Subcutaneous adipose tissue (tissue), 4 donors: ENCODE data around the gene DNAAF6. TPM values are rescaled to one million over a fixed set of nuclear protein-coding genes. Genes with fewer than 3 reads are reported as not detected.

ENCODE experiments used
- small RNA-seq: library from RNA; depleted of rRNA; stranded (forward); fragments of <200 nt; gene quantifications from one replicate; pipeline ENCODE3, GENCODE V24; 2016
- total RNA-seq, 4 donors: library from RNA; depleted of rRNA; stranded (reverse); fragments of >200 nt; gene quantifications; one replicate each; pipeline ENCODE4 v1.1.0, GENCODE V29; 2016
- TF ChIP-seq, protein P1 (sequence below): fragments of 450-650 bp; IDR thresholded peaks from one replicate; pipeline ENCODE4 v1.5.1; 2016; ENCODE audit warnings: low read depth, mild to moderate bottlenecking, control low read depth, antibody characterized with exemption, moderate library complexity

Gene DNAAF6
- total RNA-seq, 4 donors from 2014 or later: not detected

DNA sequence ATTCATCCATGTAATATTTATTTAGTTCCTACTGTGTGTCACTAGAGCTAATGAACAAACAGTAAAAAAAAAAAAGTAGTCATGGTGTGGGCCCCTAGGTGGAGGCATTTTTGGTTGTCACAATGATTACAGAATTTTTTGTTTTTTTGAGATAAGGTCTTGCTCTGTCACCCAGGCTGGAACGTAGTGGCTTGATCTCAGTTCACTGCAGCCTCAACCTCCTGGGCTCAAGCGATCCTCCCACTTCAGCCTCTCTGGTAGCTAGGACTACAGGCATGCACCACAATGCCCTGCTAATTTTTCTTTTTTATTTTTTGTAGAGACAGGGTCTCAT, 22.0 kb downstream of the DNAAF6 start:
- TF ChIP-seq, protein P1, sequence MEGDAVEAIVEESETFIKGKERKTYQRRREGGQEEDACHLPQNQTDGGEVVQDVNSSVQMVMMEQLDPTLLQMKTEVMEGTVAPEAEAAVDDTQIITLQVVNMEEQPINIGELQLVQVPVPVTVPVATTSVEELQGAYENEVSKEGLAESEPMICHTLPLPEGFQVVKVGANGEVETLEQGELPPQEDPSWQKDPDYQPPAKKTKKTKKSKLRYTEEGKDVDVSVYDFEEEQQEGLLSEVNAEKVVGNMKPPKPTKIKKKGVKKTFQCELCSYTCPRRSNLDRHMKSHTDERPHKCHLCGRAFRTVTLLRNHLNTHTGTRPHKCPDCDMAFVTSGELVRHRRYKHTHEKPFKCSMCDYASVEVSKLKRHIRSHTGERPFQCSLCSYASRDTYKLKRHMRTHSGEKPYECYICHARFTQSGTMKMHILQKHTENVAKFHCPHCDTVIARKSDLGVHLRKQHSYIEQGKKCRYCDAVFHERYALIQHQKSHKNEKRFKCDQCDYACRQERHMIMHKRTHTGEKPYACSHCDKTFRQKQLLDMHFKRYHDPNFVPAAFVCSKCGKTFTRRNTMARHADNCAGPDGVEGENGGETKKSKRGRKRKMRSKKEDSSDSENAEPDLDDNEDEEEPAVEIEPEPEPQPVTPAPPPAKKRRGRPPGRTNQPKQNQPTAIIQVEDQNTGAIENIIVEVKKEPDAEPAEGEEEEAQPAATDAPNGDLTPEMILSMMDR: no peak

GRCh38 chrX:107272431-107272921, 66.1 kb downstream of the DNAAF6 start:
- TF ChIP-seq, protein P1: no peak

DNA sequence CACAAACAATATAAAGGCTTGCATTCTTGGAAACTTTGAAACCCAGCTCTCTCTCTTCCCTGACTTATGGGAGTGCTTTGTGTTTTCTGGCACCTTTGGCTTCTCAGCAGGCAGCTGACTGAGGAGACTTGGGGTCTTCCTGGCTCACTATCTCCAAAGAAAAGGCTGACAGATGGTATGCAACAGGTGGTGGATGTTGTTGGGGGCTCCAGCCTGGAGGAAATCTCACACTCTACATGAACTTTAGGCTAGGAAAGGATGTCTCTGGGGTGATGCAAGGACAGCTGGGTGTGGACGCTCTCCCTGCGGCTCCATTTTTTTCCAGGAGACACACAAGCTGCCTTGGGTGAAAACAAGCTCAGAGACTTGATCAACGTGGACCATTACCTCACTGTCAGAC, 67.4 kb downstream of the DNAAF6 start:
- TF ChIP-seq, protein P1: no peak

DNA sequence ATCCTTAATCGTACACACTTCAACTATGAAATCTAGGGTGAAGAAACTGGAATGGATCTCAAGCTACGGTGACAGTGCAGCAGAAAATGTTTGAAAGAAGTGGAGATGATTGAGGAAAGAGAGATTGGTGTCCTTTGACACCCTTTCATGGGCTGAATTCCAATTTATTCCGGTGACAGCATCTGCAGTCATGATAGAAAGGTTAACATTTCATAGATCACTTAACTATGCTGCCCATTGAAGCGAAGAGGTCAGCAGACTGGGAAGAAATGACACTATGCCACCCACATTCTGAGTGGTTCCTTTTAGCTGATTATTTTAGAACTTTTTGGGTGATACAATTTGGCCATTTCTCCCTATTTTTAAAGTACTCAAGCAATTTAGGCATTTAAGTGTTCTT, 82.3 kb downstream of the DNAAF6 start:
- TF ChIP-seq, protein P1: no peak

DNA sequence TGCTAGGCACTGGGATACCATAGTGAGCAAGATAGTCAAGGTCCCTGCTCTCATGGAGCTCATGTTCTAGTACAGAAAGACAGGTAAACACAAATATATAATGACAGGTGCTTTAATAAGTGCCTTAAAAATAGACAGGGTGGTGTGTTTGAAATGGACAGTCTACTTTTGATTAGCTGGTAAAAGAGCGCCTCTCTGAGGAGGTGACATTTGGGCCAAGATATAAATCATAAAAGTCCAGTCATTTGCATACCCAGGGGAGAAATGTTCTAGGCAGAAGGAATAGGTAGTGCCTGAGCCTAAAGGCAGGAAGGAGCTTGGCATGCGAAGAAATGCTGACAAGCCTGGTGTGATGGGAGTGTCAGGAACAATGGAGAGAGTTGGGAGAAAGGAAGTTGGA, 83.6 kb downstream of the DNAAF6 start:
- TF ChIP-seq, protein P1: no peak

DNA sequence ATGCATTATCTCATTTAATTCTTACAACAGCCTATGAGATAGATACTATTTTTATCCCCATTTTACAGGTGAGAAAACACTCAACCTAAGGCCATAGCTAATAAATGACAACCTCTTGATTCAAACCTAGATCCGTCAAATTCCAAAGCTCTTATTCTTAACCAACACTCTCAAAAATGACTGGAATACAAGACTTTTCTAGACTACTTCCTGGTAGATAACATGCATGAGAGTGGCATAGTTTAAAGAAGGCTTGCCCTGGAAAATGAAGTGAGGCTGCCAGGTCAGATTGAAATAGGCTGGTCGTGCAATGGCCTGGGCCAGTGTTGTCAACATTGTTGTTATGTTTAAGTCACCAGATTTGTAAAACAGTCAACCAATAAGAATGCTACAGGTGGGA, 86.6 kb downstream of the DNAAF6 start:
- TF ChIP-seq, protein P1: no peak

Small RNA genes within 50 kb of the gene (small RNA-seq; reads per million reads assigned to genes)
- 0.49 reads per million for gene RF00019

Other genes starting within 250 kb of the DNAAF6 start
- gene MORC4, start 206.4 kb upstream of the DNAAF6 start, total RNA-seq: 10 to 100 TPM; 16.3 to 18.5 (median 16.7) TPM
- gene RBM41, start 87.8 kb upstream of the DNAAF6 start, total RNA-seq: 10 to 100 TPM; 16.0 to 22.0 (median 19.1) TPM
- not detected for gene NUP62CL, start 178 bp upstream of the DNAAF6 start, total RNA-seq
- gene FRMPD3, start 243.0 kb downstream of the DNAAF6 start, total RNA-seq: not detected